ENCODE data around the gene MARCHF6.
"Not testable (repeated sequence)": the region's sequence is repeated elsewhere in the genome, so short reads cannot be mapped to it uniquely, and the experiment has no call there.

Gene MARCHF6

DNA sequence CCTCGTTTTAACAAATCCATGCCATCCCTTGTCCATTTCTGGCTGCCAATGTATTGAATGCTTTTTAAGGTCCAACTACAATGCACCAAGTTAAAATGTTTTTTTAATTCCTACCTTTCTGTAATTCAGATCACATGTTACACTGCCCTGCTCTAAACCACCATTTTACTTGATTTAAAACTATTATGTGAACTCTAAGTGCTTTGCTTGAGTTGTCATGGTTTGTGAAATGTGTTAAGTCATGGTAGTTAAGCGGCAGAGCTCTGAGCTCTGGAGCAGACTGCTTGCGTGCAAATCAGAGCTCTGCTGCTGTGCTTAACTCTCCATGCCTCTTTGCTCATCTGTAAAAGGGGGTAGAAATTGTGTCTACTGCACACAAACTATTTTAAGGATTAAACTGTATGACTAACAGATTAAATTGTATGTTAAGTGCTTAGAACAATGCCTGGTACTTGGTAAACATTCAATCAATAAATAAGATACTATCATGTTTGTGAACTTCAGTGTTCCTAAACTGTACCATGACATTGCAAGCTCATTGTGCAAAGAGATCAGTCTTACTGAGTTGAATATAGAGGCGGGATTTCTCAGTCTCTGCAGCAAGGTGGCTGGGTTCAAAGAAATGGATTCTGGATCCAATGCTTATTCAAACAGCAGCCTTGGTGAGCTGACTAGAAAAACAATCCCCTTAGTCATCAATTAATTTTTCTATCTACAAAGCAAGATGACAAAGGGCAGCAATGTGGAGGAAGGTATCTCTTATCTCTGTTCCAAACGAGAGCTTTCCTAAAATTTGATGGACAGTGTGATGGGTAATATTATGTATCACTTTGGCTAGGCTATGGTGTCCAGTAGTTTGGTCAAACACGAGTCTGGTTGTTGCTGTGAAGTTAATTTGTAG is 29.7 kb upstream of the MARCHF6 start:
- DNase-seq = no peak

DNA sequence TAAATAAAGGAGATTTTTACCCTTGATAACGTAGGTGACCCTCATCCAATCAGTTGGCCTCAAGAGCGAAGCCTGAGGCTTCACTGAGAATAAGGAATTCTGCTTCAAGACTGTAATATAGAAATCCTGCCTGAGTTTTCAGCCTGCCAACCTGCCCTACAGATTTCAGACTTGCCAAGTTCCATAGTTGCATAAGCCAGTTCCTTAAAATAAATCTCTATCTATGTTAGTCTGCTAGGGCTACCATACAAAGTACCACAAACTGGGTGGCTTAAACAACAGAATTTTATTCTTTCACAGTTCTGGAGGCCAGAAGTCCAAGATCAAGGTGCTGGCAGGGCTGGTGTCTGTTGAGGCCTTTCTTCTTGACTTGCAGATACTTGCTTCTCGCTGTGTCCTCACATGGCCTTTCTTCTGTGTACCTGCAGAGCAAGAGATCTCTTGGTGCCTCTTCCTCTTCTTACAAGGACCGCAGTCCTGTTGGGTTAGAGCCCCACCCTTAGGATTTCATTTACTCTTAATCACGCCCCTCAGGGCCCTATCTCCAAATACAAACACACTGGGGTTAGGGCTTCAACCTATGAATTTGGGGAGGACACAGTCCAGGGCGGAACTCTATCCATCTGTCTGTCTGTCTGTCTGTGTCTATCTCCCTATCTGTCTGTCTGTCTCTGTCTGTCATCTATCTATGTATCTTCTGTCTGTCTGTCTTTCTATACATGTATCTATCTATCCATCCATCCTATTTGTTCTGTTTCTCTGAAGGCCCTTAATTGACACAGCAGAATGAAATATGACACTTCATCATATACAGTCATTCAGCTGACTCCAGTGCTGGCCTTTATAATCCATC is 28.8 kb upstream of the MARCHF6 start:
- DNase-seq = no peak

DNA sequence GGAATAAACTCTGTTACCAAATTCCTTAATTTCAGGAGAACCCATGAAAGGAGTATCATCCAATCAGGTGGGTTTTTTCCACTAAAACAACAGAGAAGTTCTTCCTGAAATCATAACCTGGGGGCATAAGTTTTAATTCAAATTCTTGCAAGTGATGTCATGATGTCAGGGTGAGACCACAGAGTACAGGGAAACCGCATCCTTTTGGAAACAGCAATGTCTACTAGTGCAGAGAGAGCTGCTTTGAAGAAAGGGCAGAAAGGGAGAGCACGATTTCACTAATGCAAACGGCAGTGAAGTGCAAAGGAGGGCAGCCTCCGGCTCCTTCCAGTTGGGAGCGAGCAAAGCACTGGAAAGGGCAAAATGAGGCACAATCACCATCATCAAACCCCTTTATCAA is 25.2 kb upstream of the MARCHF6 start:
- DNase-seq = no peak

DNA sequence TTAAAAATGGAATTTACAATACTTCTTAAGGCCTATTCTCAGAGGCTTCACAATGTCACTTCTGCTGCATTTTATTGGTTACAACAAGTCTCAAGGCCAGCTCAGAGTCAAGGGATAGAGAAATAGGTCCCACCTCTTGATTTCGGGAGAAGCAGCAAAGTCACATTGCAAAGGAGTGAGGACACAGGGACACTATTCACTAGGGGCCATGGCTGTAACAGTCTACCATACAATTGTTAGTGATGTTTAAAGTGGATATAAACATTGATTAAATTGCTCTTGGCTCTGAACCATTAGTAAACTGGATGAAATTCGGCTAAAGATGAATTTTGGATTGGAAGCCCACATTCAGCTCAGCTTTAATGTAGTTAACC is 24.1 kb upstream of the MARCHF6 start:
- DNase-seq = no peak

DNA sequence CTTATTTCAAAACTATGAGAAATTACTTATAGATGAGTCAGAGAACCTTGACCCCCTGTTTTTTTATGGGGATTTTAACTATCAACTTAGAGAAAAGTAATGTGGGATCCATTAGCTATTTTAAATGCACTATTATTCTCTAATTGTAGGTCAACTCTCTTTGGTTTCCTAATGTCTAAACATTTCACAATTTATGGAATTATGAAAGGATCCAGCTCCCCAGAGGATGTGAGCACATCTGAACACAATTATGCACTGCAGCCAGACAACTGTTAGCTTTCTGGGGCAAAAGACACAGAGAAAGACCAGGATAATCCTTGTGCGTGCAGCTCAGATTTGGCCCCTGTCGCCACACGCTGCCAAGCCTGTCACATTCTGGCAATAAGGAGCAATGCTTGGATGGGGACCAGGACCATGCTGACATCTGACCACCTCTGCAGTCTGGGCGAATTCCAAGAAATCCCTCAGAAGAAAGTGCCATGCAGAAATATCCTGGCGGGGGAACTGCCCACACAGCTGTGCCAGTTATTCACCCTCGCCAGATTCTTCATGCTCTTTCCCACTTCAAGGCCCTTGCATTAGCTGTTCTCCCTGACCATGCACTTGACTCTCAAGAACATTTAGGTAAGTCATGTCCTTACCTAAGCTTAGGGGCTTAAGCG is 23.5 kb upstream of the MARCHF6 start:
- no peak for DNase-seq

DNA sequence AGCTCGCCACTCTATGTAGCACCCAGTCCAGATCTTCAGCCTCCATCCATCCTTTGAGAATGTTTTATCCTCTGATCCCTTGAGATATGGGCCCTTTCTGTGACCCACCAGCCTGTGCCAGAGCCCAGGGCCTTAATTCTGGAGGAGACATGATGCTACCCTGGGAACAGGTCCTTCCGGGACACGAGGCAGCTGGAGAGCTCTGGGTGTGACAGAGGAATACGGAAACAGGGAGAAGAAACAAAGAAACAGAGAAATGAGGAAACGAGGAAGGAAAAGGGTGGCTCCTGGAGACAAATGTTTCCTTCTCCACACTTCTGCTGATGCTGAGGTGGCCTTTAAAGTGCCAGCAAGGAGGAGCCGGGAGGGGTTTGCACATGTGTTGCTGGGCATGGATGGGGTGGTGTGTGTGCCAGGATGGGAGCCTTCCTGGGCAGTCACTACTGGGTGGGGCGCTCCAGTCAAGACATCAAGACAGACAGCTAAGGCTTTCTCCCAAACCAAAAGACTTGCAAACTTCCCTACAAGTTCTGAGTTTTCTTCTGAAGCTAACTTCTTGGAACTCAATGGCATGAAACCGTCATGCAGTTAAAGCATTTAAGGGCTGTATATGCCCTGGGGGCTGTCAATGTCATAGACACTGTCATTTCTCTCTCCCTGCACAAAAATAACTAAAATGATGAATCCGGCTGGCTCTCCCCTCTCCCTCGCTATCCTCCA is 22.8 kb upstream of the MARCHF6 start:
- no peak for DNase-seq

DNA sequence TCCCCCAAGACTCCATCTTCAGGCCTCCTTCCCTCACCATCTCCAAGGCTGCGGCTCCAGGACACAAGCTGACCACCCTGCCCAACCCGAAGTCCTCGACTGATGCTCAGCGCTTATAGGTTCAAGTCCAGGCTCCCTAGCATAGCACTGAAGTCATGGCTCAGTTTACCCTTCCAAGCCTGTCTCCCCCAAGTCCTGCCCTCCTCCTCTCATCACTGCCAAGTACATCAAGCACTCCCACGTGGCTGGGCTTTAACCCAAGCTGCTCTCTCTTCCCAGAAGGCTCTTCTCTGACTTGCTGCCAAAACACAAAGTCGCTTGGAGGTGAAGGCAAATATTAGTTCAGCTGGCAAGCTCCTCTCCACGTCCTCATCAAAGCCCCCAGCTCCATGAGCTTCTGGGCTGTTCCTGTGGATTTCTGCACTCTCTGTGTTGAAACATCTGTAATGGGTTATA is 22.1 kb upstream of the MARCHF6 start:
- DNase-seq = peak; percentile 71

DNA sequence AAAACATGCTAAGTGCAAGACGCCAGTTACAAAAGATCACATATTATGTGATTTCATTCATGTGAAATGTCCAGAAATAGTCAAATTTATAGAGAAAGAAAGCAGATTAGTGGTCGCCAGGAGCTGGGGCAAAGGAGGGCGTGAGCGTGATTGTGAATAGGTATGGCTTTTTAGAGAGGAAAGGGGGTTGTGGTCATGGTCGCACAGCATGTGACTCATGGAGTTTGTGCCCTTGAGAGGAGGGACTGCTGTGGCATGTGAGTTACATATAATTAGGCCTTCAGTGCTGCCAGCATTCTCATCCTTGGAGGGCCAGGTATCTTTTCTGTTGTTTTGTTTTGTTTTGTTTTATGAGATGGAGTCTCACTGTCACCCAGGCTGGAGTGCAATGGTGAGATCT is 21.2 kb upstream of the MARCHF6 start:
- DNase-seq = no peak

DNA sequence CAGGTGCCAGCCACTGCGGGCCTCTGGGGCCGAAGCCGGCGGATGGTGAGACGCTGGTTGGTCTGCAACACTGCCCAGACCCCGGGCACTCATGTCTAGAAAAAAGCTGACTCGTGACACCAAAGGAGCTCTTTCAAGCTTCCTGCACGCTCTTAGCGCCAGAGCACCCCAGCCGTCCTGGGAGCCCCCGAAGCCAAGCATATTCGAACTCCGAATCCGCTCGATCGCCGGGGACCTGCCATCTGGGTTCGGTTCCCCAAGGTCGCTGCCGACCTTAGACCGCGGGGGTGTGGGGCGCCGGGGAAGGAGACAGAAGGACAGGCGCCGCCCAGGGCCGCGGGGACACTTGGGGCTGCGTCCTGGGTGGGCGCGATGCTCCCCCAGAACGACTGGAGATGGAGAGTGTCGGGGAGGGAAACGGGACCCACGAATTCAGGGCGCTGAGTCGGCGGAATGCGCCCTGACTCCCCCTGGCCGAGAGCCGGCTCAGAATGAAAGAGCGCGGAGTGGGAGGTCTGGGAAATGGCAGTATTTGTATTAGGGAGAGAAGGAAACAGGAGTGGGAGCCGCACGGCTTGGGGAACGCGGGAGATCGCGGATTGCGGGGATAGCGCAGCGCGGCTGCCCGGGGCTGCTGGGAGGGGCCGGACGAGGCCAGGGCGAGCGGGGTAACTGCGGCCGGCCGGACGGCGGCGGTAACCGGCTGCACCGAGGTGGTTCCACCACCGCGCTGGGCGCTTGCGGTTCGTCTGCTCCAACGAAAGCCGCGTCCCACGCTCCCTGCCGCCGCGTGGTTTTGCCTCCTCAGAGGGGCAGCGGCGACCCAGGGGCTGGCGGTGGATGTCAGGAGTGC is 20.1 kb upstream of the MARCHF6 start:
- DNase-seq = no peak

DNA sequence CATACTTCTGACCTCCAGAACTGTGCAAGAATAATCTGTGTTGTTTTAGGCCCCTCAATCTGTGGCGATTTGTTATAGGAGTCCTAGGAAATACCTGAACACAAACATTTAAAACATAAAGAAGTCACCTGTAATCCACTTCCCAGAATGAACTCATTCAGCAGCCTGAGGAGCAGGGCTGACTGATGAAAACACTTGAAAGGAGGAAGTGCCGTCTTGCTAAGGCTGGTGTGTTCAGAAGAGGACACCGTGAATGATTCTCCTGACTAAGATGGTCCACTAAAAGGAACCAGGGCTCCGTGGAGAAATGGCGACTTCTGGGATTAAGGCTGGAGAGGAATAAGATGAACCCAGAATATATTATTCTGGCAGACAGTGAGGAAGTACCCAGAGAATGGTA is 18.7 kb upstream of the MARCHF6 start:
- DNase-seq = no peak

DNA sequence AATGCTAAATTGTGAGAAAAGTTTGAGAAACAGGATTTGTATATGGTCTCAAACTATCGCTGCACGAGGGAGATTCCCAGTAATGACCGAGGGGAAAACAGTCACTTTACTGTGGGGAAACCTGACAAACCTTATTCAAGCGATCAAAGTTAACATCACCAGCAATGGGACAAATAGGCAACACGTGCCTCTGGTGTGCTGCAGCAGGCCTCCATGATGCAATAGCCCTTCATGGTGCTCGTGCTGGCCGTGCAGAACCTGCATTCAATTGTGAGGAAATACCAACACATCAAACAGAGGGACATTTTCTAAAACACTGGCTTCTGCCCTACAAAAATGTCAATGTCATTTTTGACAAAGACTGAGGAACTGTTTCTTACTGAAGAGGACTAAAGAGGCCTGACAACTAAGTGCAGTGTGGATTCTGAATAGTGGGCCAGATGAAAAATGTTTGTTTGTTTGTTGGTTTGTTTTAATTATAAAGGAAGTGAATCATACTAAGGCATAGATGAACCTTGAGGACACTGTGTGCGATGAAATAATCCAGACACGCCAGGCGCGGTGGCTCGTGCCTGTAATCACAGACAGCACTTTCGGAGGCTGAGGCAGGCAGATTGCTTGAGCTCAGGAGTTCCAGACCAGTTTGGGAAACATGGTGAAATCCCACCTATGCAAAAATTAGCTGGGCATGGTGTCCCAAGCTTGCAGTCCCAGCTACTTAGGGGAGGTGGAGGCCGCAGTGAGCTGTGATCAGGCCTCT is 17.6 kb upstream of the MARCHF6 start:
- DNase-seq = no peak

DNA sequence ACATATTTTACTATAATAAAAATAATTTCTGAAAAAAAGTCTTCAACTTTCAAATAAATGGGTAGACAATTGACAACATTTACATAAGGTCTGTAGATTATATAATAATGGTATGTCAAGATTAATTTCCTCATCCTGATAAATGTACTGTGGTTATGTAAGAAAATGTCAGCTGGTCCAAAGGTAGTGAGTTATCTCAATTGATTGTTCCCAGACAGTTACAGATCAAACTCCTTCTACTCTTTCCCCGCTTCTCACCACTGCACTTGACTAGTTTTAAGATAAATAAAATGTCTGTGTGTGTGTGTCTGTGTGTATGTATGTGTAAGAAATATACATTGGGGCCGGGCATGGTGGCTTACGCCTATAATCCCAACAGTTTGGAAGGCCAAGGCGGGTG is 16.4 kb upstream of the MARCHF6 start:
- DNase-seq = no peak

DNA sequence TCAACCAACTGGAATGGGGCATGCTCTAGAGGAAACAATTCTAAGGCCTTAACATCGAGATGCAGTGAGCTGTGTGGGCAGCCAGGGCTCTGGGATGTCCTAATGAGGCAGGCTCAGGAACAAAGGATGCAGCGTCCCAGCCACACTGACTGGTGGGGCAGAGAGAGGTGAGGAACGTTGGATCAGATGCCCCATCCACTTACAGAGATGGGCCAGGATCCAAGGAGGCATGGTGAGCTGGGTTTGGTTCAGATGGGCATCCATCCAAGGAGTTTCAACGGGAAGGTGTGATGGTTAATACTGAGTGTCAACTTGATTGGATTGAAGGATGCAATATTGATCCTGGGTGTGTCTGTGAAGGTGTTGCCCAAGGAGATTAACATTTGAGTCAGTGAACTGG is 15.5 kb upstream of the MARCHF6 start:
- no peak for DNase-seq

DNA sequence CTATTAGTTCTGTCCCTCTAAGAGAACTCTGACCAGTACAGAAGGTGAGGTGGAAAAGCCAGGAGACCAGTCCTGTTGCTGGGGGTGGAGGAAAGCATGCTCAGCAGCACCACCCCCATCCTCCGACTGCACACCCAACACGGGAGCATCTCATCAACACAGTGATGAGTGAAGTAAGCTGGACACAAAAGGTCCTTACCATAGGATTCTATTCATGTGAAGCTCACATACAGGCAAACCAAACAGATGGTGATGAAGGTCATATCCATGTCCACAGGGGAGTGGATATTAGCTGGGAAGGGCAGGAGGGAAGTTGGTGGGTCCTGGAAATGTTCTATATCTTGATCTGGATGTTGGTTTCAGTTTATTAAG is 14.8 kb upstream of the MARCHF6 start:
- DNase-seq = peak; percentile 90

DNA sequence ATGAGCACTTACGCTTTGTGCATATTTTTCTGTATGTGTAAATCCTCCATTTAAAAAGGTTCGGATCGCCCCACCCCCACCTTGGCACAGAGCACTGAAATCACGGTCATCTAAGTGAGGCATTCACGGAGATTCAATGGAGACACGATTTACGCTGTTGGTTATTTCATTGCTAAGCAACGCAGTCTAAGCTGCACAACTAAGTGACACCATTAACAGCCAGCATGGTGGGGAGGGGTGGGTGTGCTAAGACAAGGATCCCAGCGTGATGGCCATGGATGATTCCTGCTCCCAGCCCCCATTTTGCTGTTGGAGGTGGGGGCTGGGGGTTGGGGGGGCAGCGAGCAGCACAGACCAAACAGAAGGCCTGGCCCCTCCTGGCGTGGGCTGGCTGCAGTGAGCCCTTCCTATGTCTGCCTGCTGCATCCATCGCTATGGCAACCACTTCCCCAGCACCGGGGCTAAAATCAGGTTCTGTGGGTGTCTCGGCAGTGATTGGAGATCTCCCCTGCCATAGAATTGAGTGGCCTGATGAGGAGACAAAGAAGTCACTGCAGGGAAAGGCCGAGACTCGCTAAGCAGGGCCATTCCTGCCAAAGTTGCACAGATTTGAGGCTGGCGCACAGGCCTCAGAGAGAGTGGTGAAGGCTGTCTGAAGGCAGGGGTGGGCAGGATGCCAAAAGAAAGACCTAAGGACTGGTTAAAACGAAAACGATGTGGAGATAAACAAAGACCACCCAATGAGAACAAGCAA is 14.3 kb upstream of the MARCHF6 start:
- peak; percentile 99 for DNase-seq

DNA sequence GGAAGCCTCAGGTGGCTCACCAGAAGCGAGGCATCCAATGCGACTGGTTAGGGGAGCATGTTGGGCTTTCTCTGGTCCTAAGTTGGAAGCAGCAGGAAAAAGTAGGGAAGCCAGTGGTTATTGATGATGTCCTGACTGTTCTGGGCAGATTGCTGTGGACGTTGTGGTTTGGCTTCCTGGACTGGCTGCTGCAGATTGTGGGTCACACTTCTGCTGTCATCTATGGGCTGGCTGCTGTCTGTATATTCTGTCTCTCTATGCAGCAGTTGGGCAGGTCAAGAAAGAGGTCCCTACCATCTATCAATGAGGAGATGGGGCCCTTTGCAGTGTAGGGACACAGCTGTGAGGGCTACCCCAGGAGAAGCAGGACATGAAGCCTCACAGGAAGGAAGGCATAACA is 13.5 kb upstream of the MARCHF6 start:
- DNase-seq = no peak

DNA sequence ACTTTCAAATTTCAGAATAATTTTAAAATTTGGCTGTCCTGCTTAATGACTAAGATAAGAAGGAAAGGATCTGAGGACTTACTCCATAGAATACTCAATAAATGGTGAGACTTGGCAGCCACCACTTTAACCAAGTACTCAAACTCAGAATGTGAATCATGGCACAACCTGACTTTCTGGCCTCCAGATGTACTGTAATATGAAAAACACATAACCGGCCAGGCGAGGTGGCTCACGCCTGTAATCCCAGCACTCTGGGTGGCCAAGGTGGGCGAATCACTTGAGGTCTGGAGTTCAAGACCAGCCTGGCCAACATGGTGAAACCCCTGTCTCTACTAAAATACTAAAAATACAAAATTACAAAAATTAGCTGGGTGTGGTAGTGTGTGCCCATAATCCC is 10.0 kb upstream of the MARCHF6 start:
- DNase-seq = no peak

DNA sequence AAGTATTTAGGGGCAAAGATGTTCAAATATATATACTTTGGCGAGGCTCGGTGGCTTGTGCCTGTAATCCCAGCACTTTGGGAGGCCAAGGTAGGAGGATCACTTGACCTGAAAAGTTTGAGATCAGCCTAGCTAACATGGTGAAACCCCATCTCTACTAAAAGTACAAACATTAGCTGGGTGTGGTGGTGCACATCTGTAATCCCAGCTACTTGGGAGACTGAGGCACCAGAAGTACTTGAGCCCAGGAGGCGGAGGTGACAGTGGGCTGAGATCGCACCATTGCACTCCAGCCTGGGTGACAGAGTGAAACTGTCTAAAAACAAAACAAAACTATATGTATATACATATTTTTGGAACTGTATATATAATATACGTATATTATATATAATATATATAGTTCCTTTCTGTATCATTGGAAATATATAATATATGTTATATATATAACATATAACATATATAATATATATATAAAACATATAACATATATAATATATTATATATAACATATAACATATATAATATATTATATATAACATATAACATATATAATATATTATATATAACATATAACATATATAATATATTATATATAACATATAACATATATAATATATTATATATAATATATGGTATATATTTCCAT is 8.9 kb upstream of the MARCHF6 start:
- not testable (repeated sequence) for DNase-seq

DNA sequence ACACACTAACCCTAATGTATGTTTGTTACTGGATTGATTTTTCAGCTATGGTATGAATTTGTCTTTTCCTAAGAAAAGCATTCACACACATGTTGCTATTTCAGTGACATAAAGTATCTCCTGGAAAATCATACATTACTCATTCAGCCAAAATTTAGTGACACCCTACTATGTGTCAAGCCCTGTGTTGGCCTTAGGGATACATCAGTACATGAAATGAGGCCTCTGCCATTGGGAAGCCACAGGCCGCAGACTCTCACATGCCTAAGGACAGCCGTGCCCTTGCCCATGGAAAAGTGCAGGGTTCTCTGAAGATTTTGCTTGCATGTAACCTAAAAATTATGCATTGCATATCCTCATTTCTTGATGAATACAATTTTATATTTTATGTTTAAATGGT is 5.2 kb upstream of the MARCHF6 start:
- no peak for DNase-seq

Data from NCI-H1417 treated with DMSO at 0.1 percent for 48 hours (cell line).